IPS-18a (cell line): ENCODE data around the gene FBXL13.
"Not testable (repeated sequence)": the region's sequence is repeated elsewhere in the genome, so short reads cannot be mapped to it uniquely, and the experiment has no call there.

Source experiments
- H3K27ac ChIP-seq: one replicate; pipeline ENCODE4 v1.5.1; 2013; ENCODE audit warnings: low read length
- H3K27me3 ChIP-seq: one replicate; pipeline ENCODE4 v1.6.1; 2013; ENCODE audit warnings: mild to moderate bottlenecking, low read length; ENCODE audit not compliant: control insufficient read depth, insufficient read depth
- H3K36me3 ChIP-seq: one replicate; pipeline ENCODE4 v1.6.1; 2013; ENCODE audit warnings: low read depth, low read length; ENCODE audit not compliant: control insufficient read depth
- H3K4me1 ChIP-seq: one replicate; pipeline ENCODE4 v1.6.1; 2013; ENCODE audit warnings: low read depth, low read length; ENCODE audit not compliant: control insufficient read depth
- H3K4me3 ChIP-seq: one replicate; pipeline ENCODE4 v1.5.1; 2013; ENCODE audit warnings: low read length
- H3K9ac ChIP-seq: one replicate; pipeline ENCODE4 v1.6.1; 2013; ENCODE audit warnings: mild to moderate bottlenecking, low read length, moderate library complexity
- H3K9me3 ChIP-seq: one replicate; pipeline ENCODE4 v1.6.1; 2013; ENCODE audit warnings: low read depth, low read length; ENCODE audit not compliant: control insufficient read depth

FBXL13 gene

DNA sequence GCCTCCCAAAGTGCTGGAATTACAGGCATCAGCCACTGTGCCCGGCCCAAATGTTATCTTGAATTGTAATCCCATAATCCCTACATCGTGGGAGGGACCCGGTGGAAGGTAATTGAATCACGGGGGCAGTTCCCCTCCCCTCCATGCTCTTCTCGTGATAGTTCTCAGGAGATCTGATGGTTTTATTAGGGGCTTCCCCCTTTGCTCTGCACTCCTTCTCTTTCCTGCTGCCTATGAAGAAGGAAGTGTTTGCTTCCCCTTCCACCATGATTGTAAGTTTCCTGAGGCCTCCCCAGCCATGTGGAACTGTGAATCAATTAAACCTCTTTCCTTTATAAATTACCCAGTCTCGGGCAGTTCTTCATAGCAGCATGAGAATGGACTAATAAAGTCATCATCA, 3.6 kb upstream of the FBXL13 start:
- not testable (repeated sequence) for H3K9me3 ChIP-seq

DNA sequence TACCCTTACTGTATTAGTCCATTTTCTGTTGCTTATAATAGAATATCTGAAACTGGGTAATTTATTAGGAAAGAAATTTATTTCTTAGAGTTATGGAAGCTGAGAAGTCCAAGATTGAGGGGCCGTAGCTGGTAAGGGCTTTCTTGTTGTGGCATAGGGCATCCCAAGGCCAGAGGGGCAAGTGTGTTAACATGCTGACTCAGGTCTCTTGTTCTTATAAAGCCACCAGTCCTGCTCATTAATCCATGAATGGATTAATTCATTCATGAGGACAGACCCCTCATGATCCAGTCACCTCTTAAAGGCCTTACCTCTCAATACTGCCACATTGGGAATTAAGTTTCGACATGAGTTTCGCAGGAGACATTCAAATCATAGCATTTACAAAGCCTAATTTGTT, 2.7 kb upstream of the FBXL13 start:
- Histone ChIP-seq H3K27me3 (no peaks in the 10 kb centered on the region), H3K27ac (no peak overlapping the region), H3K4me1 (peaks cover 6% of the 10 kb centered on the region), H3K36me3 (no peaks in the 10 kb centered on the region), H3K9me3 (no peaks in the 10 kb centered on the region), H3K4me3 (no peak overlapping the region), H3K9ac (no peak overlapping the region)

More for the DNA sequence above, 3.6 kb upstream of the FBXL13 start:
- H3K9ac ChIP-seq, H3K27ac ChIP-seq, H3K36me3 ChIP-seq, H3K27me3 ChIP-seq, H3K4me3 ChIP-seq: not testable (repeated sequence)
- peaks cover 12% of the 10 kb centered on the region for H3K4me1 ChIP-seq

DNA sequence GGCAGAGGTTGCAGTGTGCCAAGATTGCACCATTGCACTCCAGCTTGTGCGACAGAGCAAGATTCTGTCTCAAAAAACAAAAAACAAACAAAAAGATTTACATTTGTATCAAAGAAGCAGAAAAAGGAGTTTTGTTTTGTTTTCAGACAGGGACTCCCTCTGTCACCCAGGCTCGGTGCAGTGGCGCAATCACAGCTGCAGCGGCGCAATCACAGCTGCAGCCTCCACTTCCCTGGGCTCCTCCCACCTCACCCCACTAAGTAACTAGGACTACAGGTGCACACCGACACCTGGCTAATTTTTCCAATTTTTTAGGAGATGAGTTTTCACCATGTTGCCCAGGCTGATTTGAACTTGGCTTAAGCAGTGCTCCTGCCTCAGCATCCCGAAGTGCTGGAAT, 2.2 kb upstream of the FBXL13 start:
- Histone ChIP-seq H3K4me3 (no peak overlapping the region), H3K9ac (no peak overlapping the region), H3K9me3 (no peaks in the 10 kb centered on the region), H3K4me1 (peaks cover 1% of the 10 kb centered on the region), H3K36me3 (no peaks in the 10 kb centered on the region), H3K27me3 (no peaks in the 10 kb centered on the region), H3K27ac (no peak overlapping the region)

DNA sequence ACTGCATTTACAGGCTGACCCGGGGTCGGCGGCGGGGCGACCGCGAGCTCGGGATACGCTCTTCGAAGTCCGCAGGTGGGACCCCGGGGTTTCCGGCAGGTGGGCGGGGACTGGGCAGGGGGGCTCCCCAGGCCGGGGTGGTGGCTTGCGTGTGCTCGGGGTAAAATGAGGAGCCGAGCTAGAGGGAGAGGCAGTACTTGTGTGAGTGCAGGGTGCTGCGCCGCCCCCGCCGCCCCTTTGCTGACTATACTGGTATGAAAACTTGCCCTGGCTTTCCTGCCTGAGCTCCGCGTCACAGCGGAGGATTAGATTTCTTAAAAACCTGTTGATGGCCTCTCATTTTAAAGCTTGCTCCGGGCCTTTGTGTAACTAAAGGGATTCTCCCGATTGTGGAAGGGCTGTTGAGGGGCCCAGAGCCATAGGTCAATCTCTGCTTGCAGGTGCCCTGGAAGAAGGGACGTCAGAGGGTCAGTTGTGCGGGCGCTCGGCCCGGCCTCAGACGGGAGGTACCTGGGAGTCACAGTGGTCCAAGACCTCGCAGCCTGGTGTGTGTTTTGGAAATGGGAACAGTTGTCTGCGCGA, 832 bp upstream of the FBXL13 start:
- Histone ChIP-seq H3K36me3 (no peaks in the 10 kb centered on the region), H3K4me3 (peak overlapping the region; percentile 97), H3K9me3 (no peaks in the 10 kb centered on the region), H3K27me3 (no peaks in the 10 kb centered on the region), H3K9ac (peak overlapping the region; percentile 87), H3K4me1 (no peaks in the 10 kb centered on the region), H3K27ac (no peak overlapping the region)

DNA sequence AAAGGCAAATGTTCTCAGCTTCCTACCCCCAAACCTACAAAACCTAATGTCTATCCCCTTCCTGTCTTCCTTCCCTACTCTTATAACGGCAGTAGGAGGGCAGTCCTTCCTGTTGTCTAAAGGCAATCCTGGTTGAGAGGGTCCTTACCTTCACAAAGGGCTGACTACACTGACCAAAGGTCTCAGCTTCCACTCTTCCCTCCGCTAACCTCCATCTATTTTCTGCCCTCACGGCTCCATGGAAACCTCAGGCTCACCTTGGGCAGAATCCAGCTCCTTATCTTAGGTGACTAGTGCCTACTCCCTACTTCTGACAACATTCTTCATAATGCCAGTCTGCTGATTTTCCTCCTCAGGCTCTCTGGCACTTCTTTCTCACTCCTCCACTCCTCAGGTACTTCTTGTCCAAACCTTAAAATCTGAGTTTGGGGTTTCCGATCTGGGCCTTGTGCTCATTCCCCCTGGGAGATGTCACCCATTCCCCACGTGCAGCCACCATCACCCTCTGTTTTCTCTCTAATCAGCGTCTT, 542 bp downstream of the FBXL13 start:
- H3K4me3 ChIP-seq = peak overlapping the region; percentile 97
- H3K36me3 ChIP-seq = no peaks in the 10 kb centered on the region
- no peak overlapping the region for H3K27ac ChIP-seq
- no peaks in the 10 kb centered on the region for H3K9me3 ChIP-seq
- H3K9ac ChIP-seq = peak overlapping the region; percentile 87
- H3K27me3 ChIP-seq = no peaks in the 10 kb centered on the region
- H3K4me1 ChIP-seq = no peaks in the 10 kb centered on the region

DNA sequence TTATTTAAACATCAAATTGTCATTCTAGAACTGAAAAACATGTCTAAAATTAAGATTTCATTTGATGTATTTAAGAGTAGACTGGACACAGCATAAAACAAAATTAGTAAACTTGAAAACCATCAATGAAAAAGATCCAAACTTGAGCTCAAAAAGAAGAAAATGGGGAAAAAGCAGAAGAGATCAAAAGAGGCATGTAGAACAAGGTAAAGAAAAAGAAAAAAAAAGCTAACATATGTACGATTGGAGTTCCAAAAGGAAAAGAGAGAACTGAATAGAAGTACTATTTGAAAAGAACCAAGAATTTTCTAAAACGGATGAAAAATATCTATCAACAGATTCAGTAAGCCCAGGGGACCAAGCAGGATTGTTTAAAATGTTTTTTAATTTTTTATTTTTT, 3.6 kb downstream of the FBXL13 start:
- Histone ChIP-seq H3K4me1 (no peaks in the 10 kb centered on the region), H3K27me3 (no peaks in the 10 kb centered on the region), H3K27ac (no peak overlapping the region), H3K36me3 (no peaks in the 10 kb centered on the region), H3K9me3 (no peaks in the 10 kb centered on the region), H3K4me3 (no peak overlapping the region), H3K9ac (no peak overlapping the region)

DNA sequence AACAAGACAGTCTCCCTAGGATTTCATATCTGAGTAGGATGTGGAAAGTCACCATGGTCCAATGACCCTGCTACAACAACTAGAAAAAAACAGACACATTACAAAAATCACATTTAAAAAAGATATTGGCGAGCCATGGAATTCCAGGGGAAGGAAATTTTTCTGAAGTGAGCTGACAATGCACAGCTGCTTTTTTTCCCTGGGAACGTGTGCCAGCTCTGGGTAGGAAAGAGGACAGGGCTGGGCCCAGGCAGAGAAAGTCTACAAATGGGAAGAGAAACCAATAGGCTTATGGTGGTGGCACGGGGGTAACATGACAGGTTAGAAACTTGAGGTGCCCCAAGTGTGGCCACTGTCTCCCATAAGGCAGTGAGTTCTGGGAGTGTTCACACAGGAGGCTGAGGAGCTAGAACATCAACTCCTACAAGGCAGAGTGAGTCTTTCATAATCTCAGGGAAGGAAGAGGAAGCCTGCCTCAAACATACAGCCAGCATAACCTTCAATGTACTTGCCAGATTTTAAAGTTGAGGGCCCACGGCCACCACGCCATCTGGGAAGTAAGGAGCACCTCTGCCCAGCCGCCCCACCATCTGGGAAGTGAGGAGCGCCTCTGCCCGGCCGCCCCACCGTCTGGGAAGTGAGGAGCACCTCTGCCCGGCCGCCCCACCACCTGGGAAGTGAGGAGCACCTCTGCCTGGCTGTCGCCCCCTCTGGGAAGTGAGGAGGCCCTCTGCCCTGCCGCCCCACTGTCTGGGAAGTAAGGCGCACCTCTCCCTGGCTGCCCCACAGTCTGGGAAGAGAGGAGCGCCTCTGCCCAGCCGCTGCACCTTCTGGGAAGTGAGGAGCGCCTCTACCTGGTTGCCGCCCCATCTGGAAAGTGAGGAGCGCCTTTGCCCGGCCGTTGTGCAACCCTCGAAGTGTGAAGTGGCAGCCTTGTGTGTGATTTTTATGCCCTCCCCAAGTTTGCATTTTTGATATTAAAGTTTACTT, 5.9 kb downstream of the FBXL13 start:
- Histone ChIP-seq H3K4me3 (no peak overlapping the region), H3K27me3 (no peaks in the 10 kb centered on the region), H3K4me1 (no peaks in the 10 kb centered on the region), H3K9me3 (no peaks in the 10 kb centered on the region), H3K36me3 (no peaks in the 10 kb centered on the region), H3K9ac (no peak overlapping the region), H3K27ac (no peak overlapping the region)

DNA sequence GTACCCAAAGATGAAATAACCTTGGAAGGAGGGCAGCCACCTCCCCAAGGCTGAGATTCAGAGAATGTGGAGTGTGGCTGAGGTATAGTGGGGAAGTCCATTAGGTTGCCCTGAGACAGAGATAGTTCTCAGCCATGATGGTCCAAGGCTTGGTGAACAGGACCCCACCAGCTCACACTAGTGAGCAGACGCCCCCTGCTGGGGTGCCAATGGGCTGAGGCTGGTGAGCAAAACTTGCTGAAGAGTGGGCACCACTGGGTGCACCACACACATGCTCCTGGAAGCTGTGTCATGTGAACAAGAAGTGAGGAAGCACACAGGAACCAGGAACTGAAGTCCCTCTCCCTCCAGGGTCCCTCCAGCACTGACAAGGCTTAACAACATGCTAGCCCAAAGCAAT, 8.9 kb downstream of the FBXL13 start:
- no peaks in the 10 kb centered on the region for H3K27me3 ChIP-seq
- no peak overlapping the region for H3K9ac ChIP-seq
- no peaks in the 10 kb centered on the region for H3K9me3 ChIP-seq
- H3K36me3 ChIP-seq = no peaks in the 10 kb centered on the region
- no peaks in the 10 kb centered on the region for H3K4me1 ChIP-seq
- no peak overlapping the region for H3K27ac ChIP-seq
- H3K4me3 ChIP-seq = no peak overlapping the region

DNA sequence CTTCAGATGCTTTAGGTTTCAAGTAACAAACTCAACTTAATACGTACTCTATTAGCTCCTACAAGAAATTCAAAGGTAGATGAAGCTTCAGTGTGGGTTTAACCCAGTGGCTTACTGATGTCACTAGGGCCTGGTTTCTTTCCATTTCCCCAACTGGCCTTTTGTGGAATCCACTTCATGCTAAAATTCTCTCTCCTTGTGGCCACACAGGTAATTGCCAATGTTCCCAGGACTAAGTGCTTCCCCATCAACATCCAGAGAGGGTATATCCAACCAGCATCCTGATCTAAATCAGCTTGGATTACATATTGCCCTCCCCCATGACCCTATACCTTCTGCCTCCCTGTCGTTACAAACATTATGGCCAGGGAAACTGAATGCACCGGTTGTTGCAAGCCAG, 10.7 kb downstream of the FBXL13 start:
- H3K4me1 ChIP-seq = no peaks in the 10 kb centered on the region
- no peaks in the 10 kb centered on the region for H3K27me3 ChIP-seq
- no peaks in the 10 kb centered on the region for H3K9me3 ChIP-seq
- H3K4me3 ChIP-seq = no peak overlapping the region
- no peak overlapping the region for H3K9ac ChIP-seq
- no peaks in the 10 kb centered on the region for H3K36me3 ChIP-seq
- no peak overlapping the region for H3K27ac ChIP-seq

DNA sequence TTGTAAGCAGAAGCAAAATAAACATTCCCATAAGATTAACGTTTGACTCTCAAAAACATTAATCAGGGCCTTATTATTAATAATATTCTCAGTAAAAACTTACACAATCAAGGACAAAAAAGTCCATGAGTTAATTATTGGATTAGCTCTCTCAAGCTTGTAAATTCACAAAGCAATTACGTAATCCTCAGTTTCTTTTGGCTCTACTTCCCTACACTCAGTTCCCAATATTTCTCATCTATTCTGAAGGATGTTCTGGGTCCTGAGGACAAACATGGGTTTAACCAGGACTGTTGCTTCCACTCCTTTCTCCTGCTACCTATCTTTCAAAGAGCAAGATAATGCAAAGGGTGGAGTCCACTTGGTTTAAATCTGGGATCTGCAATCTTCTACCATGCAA, 15.1 kb downstream of the FBXL13 start:
- H3K27ac ChIP-seq = no peak overlapping the region

DNA sequence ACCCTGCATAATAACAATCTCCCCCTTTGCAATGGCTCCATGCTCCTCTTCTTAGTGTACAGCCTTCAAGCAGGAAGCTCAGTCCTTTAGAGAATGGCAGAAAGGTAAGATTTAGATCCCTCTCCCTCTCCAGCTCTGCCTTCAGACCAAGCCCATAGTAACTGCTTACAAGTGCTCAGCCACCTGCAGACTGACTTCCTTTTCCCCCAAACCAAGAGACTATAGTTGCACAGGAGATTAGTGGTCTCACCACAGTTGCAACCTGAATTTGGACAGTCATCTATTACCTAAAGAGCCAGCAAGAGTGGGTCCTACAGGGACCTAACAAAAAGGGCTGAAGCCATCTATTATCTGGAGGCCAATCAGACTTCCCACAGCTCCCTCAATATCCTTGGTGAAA, 16.5 kb downstream of the FBXL13 start:
- H3K4me1 ChIP-seq = no peaks in the 10 kb centered on the region
- no peaks in the 10 kb centered on the region for H3K9me3 ChIP-seq
- no peak overlapping the region for H3K27ac ChIP-seq
- H3K9ac ChIP-seq = no peak overlapping the region
- no peaks in the 10 kb centered on the region for H3K27me3 ChIP-seq
- no peak overlapping the region for H3K4me3 ChIP-seq
- H3K36me3 ChIP-seq = no peaks in the 10 kb centered on the region

More for the DNA sequence above, 15.1 kb downstream of the FBXL13 start:
- Histone ChIP-seq H3K9me3 (no peaks in the 10 kb centered on the region), H3K4me1 (no peaks in the 10 kb centered on the region), H3K4me3 (no peak overlapping the region), H3K27me3 (no peaks in the 10 kb centered on the region), H3K36me3 (no peaks in the 10 kb centered on the region), H3K9ac (no peak overlapping the region)
